Measurements from ENCODE around the gene MRPS14.
A peak's percentile ranks its signal among the peaks of the same experiment; 100 is the strongest.

Gene MRPS14

DNA sequence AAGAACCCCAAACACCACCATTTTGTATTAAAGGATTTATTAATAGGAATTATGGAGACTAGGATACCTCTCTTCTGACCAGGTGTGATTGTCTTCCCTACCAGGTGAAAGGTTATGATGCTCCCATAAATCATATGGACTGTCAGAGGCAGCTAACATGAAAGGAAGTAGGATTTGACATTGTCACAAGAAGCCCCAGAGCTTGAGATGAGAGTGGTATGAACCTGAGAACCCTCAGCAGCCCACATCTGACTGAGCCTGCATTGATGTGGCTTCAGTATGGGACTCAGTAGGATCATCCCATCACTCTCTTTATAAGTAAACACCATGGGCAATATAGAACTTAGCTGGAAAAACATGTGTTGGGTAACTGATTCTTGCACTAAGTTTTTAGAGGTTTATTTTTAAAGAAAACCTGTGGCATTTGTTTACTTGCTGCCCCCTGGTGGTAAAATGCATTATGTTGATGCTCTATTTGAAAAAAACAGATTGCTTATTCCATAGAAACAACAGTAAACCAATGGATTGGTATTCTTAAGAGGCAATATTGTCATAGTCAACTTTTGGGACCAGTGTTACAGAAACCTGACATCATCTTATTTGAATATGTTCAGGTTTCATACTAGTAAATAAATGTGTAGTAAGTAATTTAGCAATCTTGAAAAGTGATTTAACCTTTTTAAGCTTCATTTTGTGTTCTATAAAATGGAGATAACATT is 40.1 kb downstream of the MRPS14 start:
- peak; percentile 56 for DNase-seq

DNA sequence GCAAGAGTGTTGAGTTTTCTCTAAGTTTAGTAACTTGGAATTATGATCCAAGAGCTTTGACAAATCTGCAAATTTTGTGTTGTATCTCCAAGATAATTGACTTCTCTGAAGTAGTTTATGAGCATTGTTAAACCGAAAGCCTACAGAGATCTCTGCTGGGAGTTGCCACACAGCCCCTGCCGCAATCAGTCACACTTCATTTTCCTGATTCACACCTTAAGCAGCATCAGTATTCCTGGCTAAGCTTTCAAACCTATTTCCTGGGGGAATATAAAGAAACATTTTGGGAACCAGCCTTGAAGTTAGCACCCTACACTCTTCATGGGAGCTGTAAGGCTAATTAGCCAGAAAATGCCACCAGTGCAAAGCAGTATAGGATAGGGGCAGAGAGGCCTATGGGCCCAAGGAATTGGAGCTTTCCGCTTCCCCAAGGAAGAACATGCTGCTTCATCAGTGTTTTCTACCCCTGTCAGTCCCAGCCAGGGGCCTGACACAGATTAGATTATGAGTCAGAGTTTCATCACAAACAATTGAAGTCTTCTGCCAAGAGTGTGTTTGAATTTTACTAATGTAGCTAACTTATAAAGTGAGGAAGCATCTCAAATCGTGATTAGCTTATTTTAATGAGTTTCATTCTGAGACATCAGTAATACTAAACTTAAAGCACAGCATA is 46.7 kb downstream of the MRPS14 start:
- peak; percentile 61 for DNase-seq

DNA sequence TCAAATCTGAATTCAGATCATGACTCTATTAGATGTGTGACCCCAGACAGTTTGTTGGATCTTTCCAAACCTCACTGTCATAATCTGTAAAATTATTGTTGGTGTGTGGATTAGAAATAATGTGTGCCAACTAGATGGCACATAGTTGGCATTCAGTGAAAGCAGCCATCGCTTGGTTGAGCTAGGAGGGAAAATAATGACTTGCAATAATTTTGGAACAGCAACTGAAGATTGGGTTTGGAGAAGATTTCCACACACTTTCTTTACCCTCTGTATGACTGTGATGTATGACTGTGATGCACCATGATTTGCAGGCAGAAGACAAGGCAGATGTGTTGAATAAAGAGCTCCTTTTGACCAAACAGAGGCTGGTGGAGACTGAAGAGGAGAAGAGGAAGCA is 47.5 kb downstream of the MRPS14 start:
- DNase-seq: no peak

DNA sequence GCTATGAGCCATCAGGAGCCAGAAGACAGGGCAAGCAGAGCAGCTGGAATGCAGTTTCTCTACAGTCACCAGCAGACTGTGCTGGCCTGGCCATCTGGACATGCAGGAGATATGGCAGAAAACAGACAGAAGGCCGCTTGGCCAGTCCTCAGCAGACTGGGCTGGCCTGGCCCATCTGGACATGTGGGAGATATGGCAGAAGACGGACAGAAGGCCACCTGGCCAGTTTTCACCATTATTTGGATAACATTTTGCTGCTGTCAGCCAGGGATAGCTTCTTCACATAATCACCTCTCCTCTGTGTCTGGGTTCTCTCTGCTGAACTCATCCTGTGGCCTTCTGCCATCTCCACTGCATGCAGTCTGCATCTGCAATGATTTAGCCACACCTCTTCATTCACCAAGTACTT is 48.5 kb downstream of the MRPS14 start:
- DNase-seq: no peak

DNA sequence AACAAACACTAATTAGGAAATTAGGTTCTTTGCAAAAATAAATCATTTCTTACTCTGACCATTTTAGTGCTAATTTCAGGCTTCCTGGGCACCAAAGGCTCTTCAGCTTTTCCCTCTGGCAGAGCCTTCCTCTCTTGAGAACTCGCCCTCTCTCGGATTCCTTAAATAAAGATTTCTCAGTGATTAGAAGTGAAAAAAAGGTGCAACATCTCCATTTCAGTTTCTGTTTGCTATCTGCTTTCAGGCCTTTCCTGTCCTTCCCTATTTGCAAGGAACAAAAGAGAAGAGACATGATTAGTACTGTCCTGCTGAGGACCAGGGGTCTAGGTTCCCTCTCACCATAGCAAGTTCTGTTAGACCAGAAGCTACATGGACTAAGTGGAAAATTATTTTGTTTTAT is 51.3 kb downstream of the MRPS14 start:
- DNase-seq: no peak

DNA sequence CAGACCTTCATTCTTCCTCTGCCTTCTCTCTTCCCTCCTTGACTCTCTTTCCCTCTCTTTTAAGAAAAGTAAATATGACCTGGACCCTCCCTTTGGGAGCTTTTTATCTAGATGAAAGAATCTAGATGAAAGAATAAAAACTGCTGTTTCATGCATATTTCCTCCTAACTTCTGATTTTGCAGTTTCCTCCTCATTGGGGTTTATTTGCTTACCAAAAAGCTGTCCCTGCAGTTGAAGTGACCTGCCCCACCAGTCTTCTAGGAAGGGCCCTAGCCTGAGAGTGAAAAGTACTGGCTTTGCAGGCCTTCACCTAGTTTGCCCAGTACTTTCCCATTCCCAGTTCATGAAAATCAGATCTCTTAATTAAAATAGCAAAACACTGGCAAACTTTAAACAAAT is 51.8 kb downstream of the MRPS14 start:
- no peak for DNase-seq

DNA sequence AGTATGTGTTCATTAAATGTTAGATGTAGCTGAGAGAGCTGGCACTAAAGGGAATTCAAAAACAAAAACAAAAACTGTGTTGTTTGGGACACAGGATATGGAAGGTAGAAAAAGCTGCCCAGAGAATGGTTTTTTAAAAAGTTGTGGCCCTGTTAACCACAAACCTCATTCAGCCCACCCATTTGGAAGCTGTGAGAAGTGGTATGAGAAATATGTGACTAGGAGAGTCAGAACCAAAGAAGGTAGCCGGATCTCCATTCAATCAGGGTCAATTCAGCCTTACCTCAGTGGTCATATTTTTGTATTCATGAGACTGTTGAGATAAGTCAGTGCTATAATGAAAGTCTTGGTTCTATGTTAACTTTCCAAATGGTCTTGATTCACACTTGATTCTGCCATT is 53.2 kb downstream of the MRPS14 start:
- peak; percentile 71 for DNase-seq

DNA sequence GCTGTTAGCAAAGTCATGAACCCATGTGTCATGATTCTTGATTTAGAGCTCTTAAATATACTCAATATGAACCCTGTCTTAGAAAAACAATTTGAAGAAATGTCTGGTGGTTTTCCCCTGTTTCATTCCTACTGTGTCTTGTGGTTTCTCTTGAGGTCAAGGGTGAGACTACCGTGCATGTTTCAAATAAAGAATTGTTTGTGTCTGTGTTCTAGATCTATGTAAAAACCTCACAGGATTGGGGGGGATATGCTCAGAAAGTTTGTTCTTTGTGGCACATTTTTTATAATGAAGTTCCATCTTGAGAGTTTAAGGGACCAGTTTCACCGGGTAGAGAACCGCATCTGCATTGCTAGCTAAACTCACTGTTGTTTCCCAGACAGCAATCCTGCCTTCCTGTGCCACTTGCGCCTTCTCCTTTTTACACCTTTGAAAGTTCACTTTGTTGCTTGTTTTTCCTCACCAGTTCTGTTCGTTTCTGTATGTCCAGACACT is 54.4 kb downstream of the MRPS14 start:
- DNase-seq: peak; percentile 88

DNA sequence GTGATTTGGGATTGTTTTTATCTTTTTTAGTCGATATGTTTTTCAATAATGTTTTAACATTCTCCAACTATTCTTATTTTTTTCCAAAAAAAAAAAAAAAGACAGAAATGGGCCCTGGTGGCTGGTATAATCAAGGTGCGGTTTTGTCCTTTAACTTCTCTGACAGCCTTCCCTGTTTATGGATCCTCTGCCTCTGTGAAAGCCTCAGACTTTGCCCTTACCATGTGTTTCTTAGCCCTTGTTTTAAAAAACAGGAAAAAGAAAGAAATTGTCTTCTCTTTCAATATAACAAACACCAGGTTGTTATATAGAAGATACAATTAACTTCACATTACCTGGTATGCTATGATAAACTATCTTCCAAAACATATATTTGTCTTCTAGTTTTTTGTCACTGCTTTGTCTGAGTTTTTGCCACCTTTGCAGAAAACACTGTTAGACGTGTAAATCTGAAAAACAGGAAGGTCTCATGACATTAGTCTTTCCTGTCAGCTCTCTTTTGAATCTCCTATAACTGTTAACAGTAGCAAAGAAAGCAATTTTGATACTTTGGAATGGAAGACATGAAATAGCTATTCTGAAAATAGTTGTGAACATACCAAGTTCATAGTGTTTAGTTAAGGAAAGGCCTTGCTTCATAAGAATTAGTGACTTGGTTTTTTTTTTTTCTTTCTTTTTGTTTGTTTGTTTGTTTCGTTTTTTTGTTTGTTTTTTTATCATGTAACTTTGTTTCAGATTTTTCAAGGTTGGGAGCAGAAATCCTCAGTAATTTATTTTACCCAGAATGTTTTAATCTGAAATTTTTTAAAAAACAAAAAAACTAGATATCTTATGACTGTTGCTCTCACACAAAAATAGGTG is 55.1 kb downstream of the MRPS14 start:
- DNase-seq: peak; percentile 53

DNA sequence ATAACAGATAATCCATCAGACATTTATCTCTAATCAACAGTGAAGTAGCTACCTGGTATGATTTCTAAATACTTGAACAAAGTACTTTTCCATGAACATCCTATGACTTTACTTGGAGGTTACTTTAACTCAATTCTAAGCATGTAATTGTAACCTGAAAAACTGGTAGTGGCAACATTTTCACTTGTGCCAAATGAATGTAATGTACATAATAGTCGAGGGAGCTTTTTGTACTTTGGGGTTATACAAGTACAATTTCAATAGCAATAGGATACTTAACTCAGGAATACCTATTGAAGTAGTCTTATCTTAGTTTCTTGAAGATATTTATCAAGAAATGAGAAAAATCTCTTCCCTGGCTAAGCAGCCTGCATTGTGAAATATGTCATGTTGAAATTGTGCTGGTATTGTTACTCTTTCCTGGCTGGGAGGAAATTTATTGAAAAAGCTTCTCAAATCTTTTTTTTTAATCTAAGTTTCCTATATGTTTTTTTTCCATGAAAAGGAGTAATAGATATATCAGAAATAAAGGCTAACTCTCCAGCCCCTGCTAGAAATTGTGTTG is 57.1 kb downstream of the MRPS14 start:
- DNase-seq: no peak

DNA sequence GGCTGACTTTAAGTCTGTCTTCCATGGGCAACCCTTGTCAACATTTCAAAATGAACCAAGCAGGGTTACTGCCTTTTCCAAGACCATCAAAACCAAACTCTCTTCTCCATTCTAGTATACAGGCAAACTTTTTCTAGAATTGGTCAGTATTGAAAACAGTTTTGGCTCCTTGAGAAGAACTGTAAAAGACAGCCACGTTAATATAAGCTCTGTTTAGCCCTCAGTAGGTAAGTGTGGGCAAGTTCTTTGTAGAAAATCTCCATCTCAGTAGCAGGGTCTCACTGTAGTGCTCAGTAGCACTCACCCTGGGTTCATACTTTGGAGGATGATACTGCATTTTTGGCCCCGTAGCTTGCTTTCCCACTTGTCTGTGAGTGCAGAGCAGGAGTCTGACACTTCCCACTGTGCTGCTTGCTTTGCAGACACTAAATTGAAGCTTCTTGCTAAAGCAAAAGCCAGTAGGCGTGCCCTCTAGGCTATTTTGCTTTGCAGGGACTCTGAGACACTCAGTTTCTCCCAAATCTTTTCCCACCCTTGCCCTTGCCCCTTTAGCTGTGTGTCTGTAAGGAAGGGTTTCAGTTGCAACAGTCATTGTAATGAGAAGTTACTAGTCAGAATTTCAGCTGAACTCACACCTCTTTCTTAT is 57.7 kb downstream of the MRPS14 start:
- no peak for DNase-seq

DNA sequence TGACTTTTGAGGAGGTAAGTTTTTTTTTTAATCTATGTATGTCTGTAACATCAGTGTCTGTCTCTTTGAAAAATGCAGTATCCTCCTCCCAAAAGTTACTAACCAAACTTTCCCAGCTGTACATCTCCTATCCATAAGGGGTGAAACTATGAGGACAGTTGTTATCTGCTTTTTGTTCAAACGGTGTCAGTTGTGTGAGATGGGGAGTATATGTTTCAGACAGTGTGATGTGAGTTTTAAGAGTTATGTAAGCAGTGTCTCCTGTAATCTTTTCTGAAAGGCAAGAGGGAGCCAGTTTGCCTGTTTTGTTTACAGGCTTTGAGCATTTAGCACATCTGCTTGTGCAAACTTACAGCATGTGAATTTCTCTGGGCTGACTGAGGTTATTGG is 58.3 kb downstream of the MRPS14 start:
- DNase-seq: peak; percentile 11

DNA sequence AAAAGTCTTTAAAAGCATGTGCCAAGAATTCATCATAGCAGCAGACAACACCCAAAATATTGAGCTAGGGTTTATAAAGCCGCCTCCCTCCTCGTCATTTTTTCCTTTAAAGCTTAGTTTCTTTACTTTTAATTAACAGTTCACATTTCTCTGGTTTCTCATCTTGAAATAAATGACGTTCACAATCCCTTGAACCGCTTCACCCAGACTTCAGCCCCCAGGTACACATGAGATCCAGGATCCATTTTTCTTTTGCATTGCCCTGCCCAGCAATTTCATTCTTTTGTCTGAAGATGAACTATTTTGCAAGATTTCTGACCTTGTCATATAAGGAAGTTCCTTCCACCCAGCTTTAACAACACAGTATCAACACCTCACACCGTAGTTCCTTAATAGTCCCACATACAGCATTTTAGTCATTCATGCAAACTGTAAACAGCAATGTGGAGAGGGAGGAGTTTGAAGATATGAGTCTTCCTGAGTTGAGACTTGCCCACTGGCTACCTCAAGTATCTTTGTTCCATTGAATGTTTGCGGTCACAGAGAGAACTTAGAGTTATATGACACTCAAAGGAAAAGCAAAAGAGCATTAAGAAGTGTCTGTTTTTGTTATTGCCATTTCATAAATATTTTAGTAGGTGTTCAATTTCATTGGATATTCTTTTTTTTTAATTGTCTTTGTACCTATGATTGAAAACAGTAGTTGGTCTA is 58.8 kb downstream of the MRPS14 start:
- peak; percentile 83 for DNase-seq

DNA sequence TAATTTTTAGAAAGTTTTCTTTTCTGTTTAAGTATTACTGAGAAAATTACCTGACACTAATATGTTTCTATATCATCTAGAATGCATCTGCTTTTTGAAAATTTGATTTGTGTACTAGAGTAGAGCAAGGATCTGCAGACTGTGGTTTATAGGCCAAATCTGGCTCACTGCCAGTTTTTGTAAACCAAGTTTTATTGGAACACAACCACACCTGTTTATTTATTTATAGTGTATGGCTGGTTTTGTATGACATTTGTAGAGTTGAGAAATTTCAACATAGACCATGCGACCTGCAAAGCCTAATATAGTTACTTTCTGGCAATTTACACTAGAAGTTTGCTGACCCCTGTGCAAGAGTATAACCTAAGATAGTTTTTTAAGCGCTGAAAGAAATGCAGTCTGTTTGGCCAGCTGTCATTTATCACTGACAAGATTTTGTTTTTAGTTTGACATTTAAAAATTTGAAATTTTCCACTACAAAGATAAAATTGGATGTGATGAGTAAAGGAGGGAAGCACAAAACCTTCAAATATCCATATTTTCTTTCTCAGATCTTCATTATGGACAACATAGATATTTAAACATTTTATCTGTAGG is 59.6 kb downstream of the MRPS14 start:
- DNase-seq: no peak
